WTC11 (cell line): ENCODE data around the gene AQP9. TPM values are rescaled to one million over a fixed set of nuclear protein-coding genes. Genes with fewer than 3 reads are reported as not detected.
A peak's percentile ranks its signal among the peaks of the same experiment; 100 is the strongest.

Source experiments
- ATAC-seq: fragments of 200-7000 bp; cut with Tn5 transposase; 2 replicates; pipeline ENCODE4 v1.10.0; 2021; ENCODE audit warnings: mild to moderate bottlenecking, moderate library complexity
- CTCF ChIA-PET: fragments of 300-600 bp; sonication (Branson Sonifier 250); formaldehyde crosslinking; loops from one replicate; lab custom pipeline; 2021; ENCODE audit warnings: antibody characterized with exemption; lab: Charles Lee
- POLR2A ChIA-PET: fragments of 350-600 bp; sonication (Branson Sonifier 250); formaldehyde crosslinking; loops from one replicate; lab custom pipeline; 2021; ENCODE audit warnings: antibody characterized with exemption; lab: Charles Lee
- DNase-seq: peaks from one replicate; pipeline ENCODE4 v3.0.0; 2021; ENCODE audit warnings: low spot score
- H3K27ac Mint-ChIP-seq: 2 replicates; pipeline ENCODE4 v1.8.0; 2021; ENCODE audit warnings: mixed read lengths
- H3K27me3 Mint-ChIP-seq: 2 replicates; pipeline ENCODE4 v1.8.0; 2021; ENCODE audit warnings: low read depth, mild to moderate bottlenecking, moderate library complexity, mixed read lengths
- H3K36me3 Mint-ChIP-seq: 2 replicates; pipeline ENCODE4 v1.8.0; 2021; ENCODE audit warnings: mixed read lengths
- H3K4me1 Mint-ChIP-seq: 2 replicates; pipeline ENCODE4 v1.8.0; 2022; ENCODE audit warnings: mixed read lengths
- H3K4me3 Mint-ChIP-seq: 2 replicates; pipeline ENCODE4 v1.8.0; 2021; ENCODE audit warnings: mild to moderate bottlenecking, moderate library complexity, mixed read lengths
- H3K9me3 Mint-ChIP-seq: 2 replicates; pipeline ENCODE4 v1.8.0; 2021; ENCODE audit warnings: mixed read lengths
- CREB1 ChIP-seq: sonication (generic); formaldehyde crosslinking; IDR thresholded peaks from 2 replicates; pipeline ENCODE4 v1.8.0; 2023; ENCODE audit warnings: mild to moderate bottlenecking, missing genetic modification reagents
- CREM ChIP-seq: sonication (generic); formaldehyde crosslinking; IDR thresholded peaks from 2 replicates; pipeline ENCODE4 v1.8.1; 2022; ENCODE audit warnings: mild to moderate bottlenecking, missing genetic modification reagents, moderate library complexity
- GABPB1 ChIP-seq: sonication (generic); formaldehyde crosslinking; IDR thresholded peaks from 2 replicates; pipeline ENCODE4 v1.8.1; 2023; ENCODE audit warnings: mild to moderate bottlenecking, missing genetic modification reagents
- IRF2 ChIP-seq: sonication (generic); formaldehyde crosslinking; IDR thresholded peaks from 2 replicates; pipeline ENCODE4 v1.8.0; 2022; ENCODE audit warnings: low read depth, missing genetic modification reagents, borderline replicate concordance
- NFATC4 ChIP-seq: fragments of 250-450 bp; sonication (Bioruptor Pico); IDR thresholded peaks from 2 replicates; pipeline ENCODE4 v1.9.0; 2021; ENCODE audit warnings: mild to moderate bottlenecking
- PRRX2 ChIP-seq: fragments of 250-450 bp; sonication (Bioruptor Pico); IDR thresholded peaks from 2 replicates; pipeline ENCODE4 v1.8.0; 2021; ENCODE audit warnings: mild to moderate bottlenecking
- ZNF121 ChIP-seq: sonication (generic); formaldehyde crosslinking; IDR thresholded peaks from 2 replicates; pipeline ENCODE4 v1.8.0; 2023; ENCODE audit warnings: missing genetic modification reagents
- total RNA-seq: library from RNA; stranded (reverse); gene quantifications from 3 replicates; pipeline ENCODE4 v1.2.3, GENCODE V29; 2021
- TF ChIP-seq, protein P1 (sequence below): sonication (generic); formaldehyde crosslinking; IDR thresholded peaks from 2 replicates; pipeline ENCODE4 v1.8.0; 2022; ENCODE audit warnings: mild to moderate bottlenecking, missing genetic modification reagents
- TF ChIP-seq, protein P2 (sequence below): sonication (generic); formaldehyde crosslinking; IDR thresholded peaks from 2 replicates; pipeline ENCODE4 v1.8.1; 2023; ENCODE audit warnings: mild to moderate bottlenecking, moderate library complexity, missing genetic modification reagents
- TF ChIP-seq, protein P3 (sequence below): fragments of 200-600 bp; IDR thresholded peaks from 2 replicates; pipeline ENCODE4 v1.8.0; 2022; ENCODE audit warnings: antibody characterized with exemption
- TF ChIP-seq, protein P4 (sequence below): sonication (generic); formaldehyde crosslinking; IDR thresholded peaks from 2 replicates; pipeline ENCODE4 v1.8.1; 2023; ENCODE audit warnings: mild to moderate bottlenecking, missing genetic modification reagents
- TF ChIP-seq, protein P5 (sequence below): sonication (generic); formaldehyde crosslinking; IDR thresholded peaks from 2 replicates; pipeline ENCODE4 v1.8.1; 2023; ENCODE audit warnings: mild to moderate bottlenecking, missing genetic modification reagents, borderline replicate concordance

AQP9 gene
- total RNA-seq, 1 experiment from 2014 or later, result 0.07 TPM

DNA sequence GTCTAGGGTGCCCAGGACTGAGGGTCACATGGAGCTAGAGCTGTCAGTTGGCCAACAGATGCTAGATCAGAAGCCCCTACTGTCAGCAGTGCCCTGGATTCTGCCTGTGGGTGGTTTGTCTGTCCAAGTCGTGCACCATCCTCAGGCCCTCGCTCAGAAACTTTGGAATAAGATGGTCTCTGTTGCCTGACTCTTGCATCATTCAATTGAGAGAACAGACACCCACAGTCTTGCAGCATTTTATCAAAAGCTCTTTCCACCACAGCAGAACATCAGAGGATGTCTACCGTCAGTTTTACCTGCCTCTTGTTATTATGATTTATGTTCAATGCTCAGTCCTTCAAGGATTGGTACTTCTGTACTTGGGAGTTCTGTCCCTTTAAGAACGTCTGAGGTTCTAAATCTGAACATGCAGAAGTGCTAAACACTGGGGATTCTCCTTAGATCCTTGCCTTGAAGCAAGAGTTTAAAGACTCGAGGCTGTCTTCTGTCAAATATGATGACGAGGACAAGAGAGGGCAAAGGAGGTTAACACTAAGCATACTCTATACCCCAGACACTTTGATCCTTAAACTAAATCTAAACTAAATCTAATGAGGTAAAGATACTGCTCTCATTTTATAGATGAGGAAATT is 4.8 kb downstream of the AQP9 start:
- Mint-ChIP-seq H3K27ac (no peak overlapping the region), H3K36me3 (no peaks in the 10 kb centered on the region), H3K9me3 (no peaks in the 10 kb centered on the region), H3K27me3 (peaks cover 2% of the 10 kb centered on the region; the same call in 1 of the 2 replicates), H3K4me1 (peaks cover 16% of the 10 kb centered on the region), H3K4me3 (no peak overlapping the region)
- TF ChIP-seq GABPB1 (CRISPR knock-in tag) (peak; percentile 23; the same call in 1 of the 2 replicates), PRRX2 (no peak)
- no peak for DNase-seq
- ChIA-PET CTCF (no interaction called here), POLR2A (no interaction called here)
- no peak for ATAC-seq

DNA sequence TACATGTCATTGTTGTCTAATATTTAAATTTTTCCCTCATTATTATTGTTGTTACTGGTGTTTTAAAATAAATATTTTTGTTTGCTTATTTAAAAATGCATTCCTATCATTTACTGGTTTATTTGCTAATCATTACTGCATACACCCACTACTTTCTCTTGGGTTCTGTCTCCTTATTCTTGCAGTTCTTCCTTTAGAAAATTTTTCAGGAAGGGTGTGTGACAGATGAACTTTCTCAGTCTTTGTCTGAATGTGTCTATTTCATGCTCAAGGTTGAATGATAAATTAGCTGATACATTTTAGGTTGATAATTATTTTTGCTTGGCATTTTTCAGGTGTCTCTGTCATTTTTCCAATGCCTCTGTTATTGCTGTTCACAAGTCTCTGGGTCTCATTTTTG is 7.4 kb downstream of the AQP9 start:
- no peaks in the 10 kb centered on the region for H3K4me1 Mint-ChIP-seq
- no peak overlapping the region for H3K27ac Mint-ChIP-seq
- no peaks in the 10 kb centered on the region for H3K36me3 Mint-ChIP-seq
- no peak overlapping the region for H3K4me3 Mint-ChIP-seq
- TF ChIP-seq, protein P1, sequence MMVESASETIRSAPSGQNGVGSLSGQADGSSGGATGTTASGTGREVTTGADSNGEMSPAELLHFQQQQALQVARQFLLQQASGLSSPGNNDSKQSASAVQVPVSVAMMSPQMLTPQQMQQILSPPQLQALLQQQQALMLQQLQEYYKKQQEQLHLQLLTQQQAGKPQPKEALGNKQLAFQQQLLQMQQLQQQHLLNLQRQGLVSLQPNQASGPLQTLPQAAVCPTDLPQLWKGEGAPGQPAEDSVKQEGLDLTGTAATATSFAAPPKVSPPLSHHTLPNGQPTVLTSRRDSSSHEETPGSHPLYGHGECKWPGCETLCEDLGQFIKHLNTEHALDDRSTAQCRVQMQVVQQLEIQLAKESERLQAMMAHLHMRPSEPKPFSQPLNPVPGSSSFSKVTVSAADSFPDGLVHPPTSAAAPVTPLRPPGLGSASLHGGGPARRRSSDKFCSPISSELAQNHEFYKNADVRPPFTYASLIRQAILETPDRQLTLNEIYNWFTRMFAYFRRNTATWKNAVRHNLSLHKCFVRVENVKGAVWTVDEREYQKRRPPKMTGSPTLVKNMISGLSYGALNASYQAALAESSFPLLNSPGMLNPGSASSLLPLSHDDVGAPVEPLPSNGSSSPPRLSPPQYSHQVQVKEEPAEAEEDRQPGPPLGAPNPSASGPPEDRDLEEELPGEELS, result no peak
- TF ChIP-seq ZNF121 (CRISPR knock-in tag) (no peak), CREB1 (CRISPR knock-in tag) (no peak), IRF2 (CRISPR knock-in tag) (no peak), NFATC4 (CRISPR knock-in tag) (no peak), CREM (CRISPR knock-in tag) (no peak), GABPB1 (CRISPR knock-in tag) (no peak)
- TF ChIP-seq, protein P2, sequence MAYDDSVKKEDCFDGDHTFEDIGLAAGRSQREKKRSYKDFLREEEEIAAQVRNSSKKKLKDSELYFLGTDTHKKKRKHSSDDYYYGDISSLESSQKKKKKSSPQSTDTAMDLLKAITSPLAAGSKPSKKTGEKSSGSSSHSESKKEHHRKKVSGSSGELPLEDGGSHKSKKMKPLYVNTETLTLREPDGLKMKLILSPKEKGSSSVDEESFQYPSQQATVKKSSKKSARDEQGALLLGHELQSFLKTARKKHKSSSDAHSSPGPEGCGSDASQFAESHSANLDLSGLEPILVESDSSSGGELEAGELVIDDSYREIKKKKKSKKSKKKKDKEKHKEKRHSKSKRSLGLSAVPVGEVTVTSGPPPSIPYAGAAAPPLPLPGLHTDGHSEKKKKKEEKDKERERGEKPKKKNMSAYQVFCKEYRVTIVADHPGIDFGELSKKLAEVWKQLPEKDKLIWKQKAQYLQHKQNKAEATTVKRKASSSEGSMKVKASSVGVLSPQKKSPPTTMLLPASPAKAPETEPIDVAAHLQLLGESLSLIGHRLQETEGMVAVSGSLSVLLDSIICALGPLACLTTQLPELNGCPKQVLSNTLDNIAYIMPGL (CRISPR knock-in tag), result no peak
- TF ChIP-seq, protein P3, sequence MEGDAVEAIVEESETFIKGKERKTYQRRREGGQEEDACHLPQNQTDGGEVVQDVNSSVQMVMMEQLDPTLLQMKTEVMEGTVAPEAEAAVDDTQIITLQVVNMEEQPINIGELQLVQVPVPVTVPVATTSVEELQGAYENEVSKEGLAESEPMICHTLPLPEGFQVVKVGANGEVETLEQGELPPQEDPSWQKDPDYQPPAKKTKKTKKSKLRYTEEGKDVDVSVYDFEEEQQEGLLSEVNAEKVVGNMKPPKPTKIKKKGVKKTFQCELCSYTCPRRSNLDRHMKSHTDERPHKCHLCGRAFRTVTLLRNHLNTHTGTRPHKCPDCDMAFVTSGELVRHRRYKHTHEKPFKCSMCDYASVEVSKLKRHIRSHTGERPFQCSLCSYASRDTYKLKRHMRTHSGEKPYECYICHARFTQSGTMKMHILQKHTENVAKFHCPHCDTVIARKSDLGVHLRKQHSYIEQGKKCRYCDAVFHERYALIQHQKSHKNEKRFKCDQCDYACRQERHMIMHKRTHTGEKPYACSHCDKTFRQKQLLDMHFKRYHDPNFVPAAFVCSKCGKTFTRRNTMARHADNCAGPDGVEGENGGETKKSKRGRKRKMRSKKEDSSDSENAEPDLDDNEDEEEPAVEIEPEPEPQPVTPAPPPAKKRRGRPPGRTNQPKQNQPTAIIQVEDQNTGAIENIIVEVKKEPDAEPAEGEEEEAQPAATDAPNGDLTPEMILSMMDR, result no peak
- TF ChIP-seq, protein P4, sequence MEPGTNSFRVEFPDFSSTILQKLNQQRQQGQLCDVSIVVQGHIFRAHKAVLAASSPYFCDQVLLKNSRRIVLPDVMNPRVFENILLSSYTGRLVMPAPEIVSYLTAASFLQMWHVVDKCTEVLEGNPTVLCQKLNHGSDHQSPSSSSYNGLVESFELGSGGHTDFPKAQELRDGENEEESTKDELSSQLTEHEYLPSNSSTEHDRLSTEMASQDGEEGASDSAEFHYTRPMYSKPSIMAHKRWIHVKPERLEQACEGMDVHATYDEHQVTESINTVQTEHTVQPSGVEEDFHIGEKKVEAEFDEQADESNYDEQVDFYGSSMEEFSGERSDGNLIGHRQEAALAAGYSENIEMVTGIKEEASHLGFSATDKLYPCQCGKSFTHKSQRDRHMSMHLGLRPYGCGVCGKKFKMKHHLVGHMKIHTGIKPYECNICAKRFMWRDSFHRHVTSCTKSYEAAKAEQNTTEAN (CRISPR knock-in tag), result no peak
- TF ChIP-seq, protein P5, sequence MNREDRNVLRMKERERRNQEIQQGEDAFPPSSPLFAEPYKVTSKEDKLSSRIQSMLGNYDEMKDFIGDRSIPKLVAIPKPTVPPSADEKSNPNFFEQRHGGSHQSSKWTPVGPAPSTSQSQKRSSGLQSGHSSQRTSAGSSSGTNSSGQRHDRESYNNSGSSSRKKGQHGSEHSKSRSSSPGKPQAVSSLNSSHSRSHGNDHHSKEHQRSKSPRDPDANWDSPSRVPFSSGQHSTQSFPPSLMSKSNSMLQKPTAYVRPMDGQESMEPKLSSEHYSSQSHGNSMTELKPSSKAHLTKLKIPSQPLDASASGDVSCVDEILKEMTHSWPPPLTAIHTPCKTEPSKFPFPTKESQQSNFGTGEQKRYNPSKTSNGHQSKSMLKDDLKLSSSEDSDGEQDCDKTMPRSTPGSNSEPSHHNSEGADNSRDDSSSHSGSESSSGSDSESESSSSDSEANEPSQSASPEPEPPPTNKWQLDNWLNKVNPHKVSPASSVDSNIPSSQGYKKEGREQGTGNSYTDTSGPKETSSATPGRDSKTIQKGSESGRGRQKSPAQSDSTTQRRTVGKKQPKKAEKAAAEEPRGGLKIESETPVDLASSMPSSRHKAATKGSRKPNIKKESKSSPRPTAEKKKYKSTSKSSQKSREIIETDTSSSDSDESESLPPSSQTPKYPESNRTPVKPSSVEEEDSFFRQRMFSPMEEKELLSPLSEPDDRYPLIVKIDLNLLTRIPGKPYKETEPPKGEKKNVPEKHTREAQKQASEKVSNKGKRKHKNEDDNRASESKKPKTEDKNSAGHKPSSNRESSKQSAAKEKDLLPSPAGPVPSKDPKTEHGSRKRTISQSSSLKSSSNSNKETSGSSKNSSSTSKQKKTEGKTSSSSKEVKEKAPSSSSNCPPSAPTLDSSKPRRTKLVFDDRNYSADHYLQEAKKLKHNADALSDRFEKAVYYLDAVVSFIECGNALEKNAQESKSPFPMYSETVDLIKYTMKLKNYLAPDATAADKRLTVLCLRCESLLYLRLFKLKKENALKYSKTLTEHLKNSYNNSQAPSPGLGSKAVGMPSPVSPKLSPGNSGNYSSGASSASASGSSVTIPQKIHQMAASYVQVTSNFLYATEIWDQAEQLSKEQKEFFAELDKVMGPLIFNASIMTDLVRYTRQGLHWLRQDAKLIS, result no peak
- TF ChIP-seq, all 79 proteins: peak for 0
- POLR2A ChIA-PET, result no interaction called here
- CTCF ChIA-PET, result no interaction called here
- Mint-ChIP-seq H3K27me3 (peaks cover 2% of the 10 kb centered on the region; the same call in 1 of the 2 replicates), H3K9me3 (no peaks in the 10 kb centered on the region)
- no peak for DNase-seq
- ATAC-seq, result no peak
